Subcutaneous abdominal adipose tissue (tissue), 5 donors: Measurements from ENCODE around the gene CLEC2A.
"Not testable (repeated sequence)": the region's sequence is repeated elsewhere in the genome, so short reads cannot be mapped to it uniquely, and the experiment has no call there.

Experiments
- H3K27ac ChIP-seq: one replicate; pipeline ENCODE4 v1.7.0; 2013; ENCODE audit warnings: low read depth, mild to moderate bottlenecking, inconsistent platforms, low read length, moderate library complexity
- H3K27me3 ChIP-seq, 5 donors: one replicate each; pipeline ENCODE4 v1.7.0; 2013; ENCODE audit warnings: low read length in 5 of 5, inconsistent platforms in 1 of 5; ENCODE audit not compliant: control insufficient read depth in 5 of 5, insufficient read depth in 4 of 5
- H3K36me3 ChIP-seq, 5 donors: one replicate each; pipeline ENCODE4 v1.7.0; 2013; ENCODE audit warnings: low read length in 5 of 5; ENCODE audit not compliant: control insufficient read depth in 5 of 5, insufficient read depth in 5 of 5
- H3K4me1 ChIP-seq, 5 donors: one replicate each; pipeline ENCODE4 v1.7.0; 2013; ENCODE audit warnings: low read length in 5 of 5, mild to moderate bottlenecking in 3 of 5, moderate library complexity in 1 of 5; ENCODE audit not compliant: control insufficient read depth in 5 of 5, insufficient read depth in 5 of 5
- H3K4me3 ChIP-seq, 5 donors: one replicate each; pipeline ENCODE4 v1.7.0; 2013; ENCODE audit warnings: low read length in 5 of 5, low read depth in 1 of 5
- H3K9ac ChIP-seq, 5 donors: one replicate each; pipeline ENCODE4 v1.7.0; 2013; ENCODE audit warnings: low read length in 5 of 5, mild to moderate bottlenecking in 4 of 5, moderate library complexity in 3 of 5
- H3K9me3 ChIP-seq, 5 donors: one replicate each; pipeline ENCODE4 v1.7.0; 2013; ENCODE audit warnings: low read length in 5 of 5; ENCODE audit not compliant: control insufficient read depth in 5 of 5
- donor health status: healthy.
- donor health status: healthy.
- donor health status: healthy.
- donor health status: healthy.
- donor health status: healthy.

Gene CLEC2A

GRCh38 chr12:9895215-9895971 is 36.8 kb downstream of the CLEC2A start:
- H3K27me3 ChIP-seq = no peaks in the 10 kb centered on the region
- no peak overlapping the region for H3K4me3 ChIP-seq
- H3K9ac ChIP-seq = no peak overlapping the region
- H3K4me1 ChIP-seq = peaks cover 0 to 2% (median 0%) of the 10 kb centered on the region in 5 donors
- H3K9me3 ChIP-seq = no peaks in the 10 kb centered on the region
- H3K36me3 ChIP-seq = no peaks in the 10 kb centered on the region
- no peak overlapping the region for H3K27ac ChIP-seq

- no peak overlapping the region for H3K9ac ChIP-seq
- no peak overlapping the region for H3K27ac ChIP-seq
- H3K4me1 ChIP-seq = no peaks in the 10 kb centered on the region
- H3K36me3 ChIP-seq = no peaks in the 10 kb centered on the region
- no peaks in the 10 kb centered on the region for H3K9me3 ChIP-seq
- H3K4me3 ChIP-seq = no peak overlapping the region
- no peaks in the 10 kb centered on the region for H3K27me3 ChIP-seq
Measured at GRCh38 chr12:9888665-9889273, 43.4 kb downstream of the CLEC2A start.

- H3K9me3 ChIP-seq = no peaks in the 10 kb centered on the region
- no peak overlapping the region for H3K4me3 ChIP-seq
- no peak overlapping the region for H3K9ac ChIP-seq
- no peak overlapping the region for H3K27ac ChIP-seq
- H3K27me3 ChIP-seq = no peaks in the 10 kb centered on the region
- H3K36me3 ChIP-seq = no peaks in the 10 kb centered on the region
- H3K4me1 ChIP-seq = no peaks in the 10 kb centered on the region
Measured at GRCh38 chr12:9883175-9883574, 49.0 kb downstream of the CLEC2A start.

- Histone ChIP-seq H3K4me3 (no peak overlapping the region), H3K9ac (no peak overlapping the region), H3K36me3 (no peaks in the 10 kb centered on the region), H3K4me1 (no peaks in the 10 kb centered on the region), H3K27me3 (no peaks in the 10 kb centered on the region), H3K9me3 (no peaks in the 10 kb centered on the region), H3K27ac (no peak overlapping the region)
Measured at GRCh38 chr12:9881988-9882387, 50.2 kb downstream of the CLEC2A start.

GRCh38 chr12:9881246-9881645 is 50.9 kb downstream of the CLEC2A start, which contains the start of gene KLRF2:
TSS of gene KLRF2 (plus strand) at chr12:9881489. CDS start at chr12:9881596, 107 bp downstream.
- Histone ChIP-seq H3K9ac (no peak within 1 kb of the TSS), H3K27ac (no peak within 1 kb of the TSS), H3K27me3 (no peaks in the 10 kb centered on the region), H3K9me3 (no peaks in the 10 kb centered on the region), H3K36me3 (no peaks in the 10 kb centered on the region), H3K4me1 (no peaks in the 10 kb centered on the region), H3K4me3 (no peak within 1 kb of the TSS)

GRCh38 chr12:9880532-9881078 is 51.6 kb downstream of the CLEC2A start:
- Histone ChIP-seq H3K36me3 (no peaks in the 10 kb centered on the region), H3K9me3 (no peaks in the 10 kb centered on the region), H3K4me3 (no peak overlapping the region), H3K9ac (no peak overlapping the region), H3K27ac (no peak overlapping the region), H3K4me1 (no peaks in the 10 kb centered on the region), H3K27me3 (no peaks in the 10 kb centered on the region)

- H3K9ac ChIP-seq, H3K27ac ChIP-seq, H3K27me3 ChIP-seq, H3K4me3 ChIP-seq, H3K9me3 ChIP-seq, H3K36me3 ChIP-seq: not testable (repeated sequence)
- peaks cover 0 to 16% (median 6%) of the 10 kb centered on the region in 5 donors for H3K4me1 ChIP-seq
Measured at GRCh38 chr12:9876120-9876519, 56.0 kb downstream of the CLEC2A start.

- Histone ChIP-seq H3K9ac (no peak overlapping the region), H3K4me1 (peaks cover 0 to 16% (median 14%) of the 10 kb centered on the region in 5 donors), H3K27me3 (no peaks in the 10 kb centered on the region), H3K9me3 (no peaks in the 10 kb centered on the region), H3K36me3 (no peaks in the 10 kb centered on the region), H3K27ac (no peak overlapping the region), H3K4me3 (no peak overlapping the region)
Measured at GRCh38 chr12:9872742-9873141, 59.4 kb downstream of the CLEC2A start.

- H3K9ac ChIP-seq = no peak overlapping the region
- H3K36me3 ChIP-seq = no peaks in the 10 kb centered on the region
- H3K27me3 ChIP-seq = no peaks in the 10 kb centered on the region
- H3K27ac ChIP-seq = no peak overlapping the region
- H3K4me3 ChIP-seq = no peak overlapping the region
- H3K9me3 ChIP-seq = no peaks in the 10 kb centered on the region
- peaks cover 0 to 16% (median 14%) of the 10 kb centered on the region in 5 donors for H3K4me1 ChIP-seq
Measured at GRCh38 chr12:9872162-9872561, 60.0 kb downstream of the CLEC2A start.

GRCh38 chr12:9870286-9870866 is 61.8 kb downstream of the CLEC2A start:
- Histone ChIP-seq H3K36me3 (no peaks in the 10 kb centered on the region), H3K27me3 (no peaks in the 10 kb centered on the region), H3K4me1 (peaks cover 0 to 18% (median 16%) of the 10 kb centered on the region in 5 donors), H3K4me3 (peak overlapping the region; percentile 64 to 84 (median 78)), H3K27ac (peak overlapping the region; percentile 98), H3K9me3 (no peaks in the 10 kb centered on the region), H3K9ac (peak overlapping the region; percentile 72 to 96 (median 78))
